HG03342 (cell line): Measurements from ENCODE around the gene NEURL1.
"Not testable (repeated sequence)": the region's sequence is repeated elsewhere in the genome, so short reads cannot be mapped to it uniquely, and the experiment has no call there.

Experiments
- ATAC-seq: cut with Tn5 transposase; IDR thresholded peaks from one replicate; pipeline ENCODE4 v1.9.1; 2021; ENCODE audit warnings: mild to moderate bottlenecking, moderate library complexity; ENCODE audit not compliant: unreplicated experiment

Gene NEURL1

DNA sequence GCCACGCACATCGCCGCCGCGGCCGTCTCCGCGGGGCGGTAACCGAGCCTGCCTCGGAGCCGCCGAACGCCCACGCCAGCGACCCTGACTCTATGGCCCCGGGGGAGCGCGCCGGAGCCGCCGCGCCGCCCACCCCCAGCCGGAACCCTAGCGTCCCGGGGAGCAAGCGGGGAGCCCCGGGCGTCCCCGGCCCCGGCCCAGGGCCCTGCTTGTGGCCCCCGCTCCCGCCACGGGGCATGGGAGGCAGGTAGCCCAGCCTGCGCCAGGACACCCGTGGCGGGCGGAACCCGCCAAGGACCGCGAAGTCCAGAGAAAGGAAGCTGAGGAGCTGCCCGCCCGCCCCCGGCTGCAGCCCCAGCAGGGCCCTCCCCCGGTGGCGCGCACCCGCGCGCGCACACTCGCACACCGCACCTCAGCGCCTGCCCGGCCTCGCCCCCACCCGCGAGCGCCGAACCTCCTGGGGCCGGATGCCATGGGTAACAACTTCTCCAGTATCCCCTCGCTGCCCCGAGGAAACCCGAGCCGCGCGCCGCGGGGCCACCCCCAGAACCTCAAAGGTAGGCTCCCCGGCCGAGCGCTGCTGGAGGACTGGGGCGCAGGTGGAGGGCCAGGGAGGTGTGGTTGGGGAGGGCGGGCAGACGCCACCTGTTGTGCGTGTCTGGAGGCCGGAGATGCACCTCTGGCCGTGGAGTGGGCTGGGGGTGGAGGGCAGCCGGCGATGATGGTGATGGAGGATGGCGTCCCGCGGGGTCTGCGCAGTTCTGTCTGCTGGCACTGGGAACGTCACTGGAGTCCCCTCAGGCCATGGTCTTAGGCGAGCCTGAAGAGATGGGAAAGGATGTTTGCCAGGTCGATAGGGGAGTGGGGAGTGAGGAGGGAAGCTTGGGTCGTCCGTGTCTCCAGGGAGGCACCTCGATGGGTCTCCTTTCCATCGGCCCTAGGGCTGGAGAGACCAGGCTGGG lies 692 bp downstream of the NEURL1 start:
- no peak for ATAC-seq

DNA sequence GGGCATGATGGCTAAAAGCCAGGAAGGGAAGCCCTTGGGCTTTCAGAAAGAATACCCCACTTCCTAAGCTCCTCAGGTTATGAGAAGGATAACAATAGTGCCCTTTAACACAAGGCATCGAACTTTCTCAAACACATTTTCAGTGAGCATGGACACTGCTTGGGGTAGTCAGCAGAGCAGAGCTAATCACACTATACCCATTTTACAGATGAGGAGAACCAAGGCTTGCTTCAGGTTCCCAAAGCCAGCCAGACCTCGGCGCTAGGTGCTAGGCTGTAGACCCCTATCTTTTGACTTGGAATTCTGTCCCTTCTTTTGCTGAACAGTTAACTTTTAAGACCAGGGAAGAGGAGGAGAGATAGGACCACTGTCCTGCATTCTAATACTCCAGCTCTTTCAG lies 1.8 kb downstream of the NEURL1 start:
- ATAC-seq = no peak

DNA sequence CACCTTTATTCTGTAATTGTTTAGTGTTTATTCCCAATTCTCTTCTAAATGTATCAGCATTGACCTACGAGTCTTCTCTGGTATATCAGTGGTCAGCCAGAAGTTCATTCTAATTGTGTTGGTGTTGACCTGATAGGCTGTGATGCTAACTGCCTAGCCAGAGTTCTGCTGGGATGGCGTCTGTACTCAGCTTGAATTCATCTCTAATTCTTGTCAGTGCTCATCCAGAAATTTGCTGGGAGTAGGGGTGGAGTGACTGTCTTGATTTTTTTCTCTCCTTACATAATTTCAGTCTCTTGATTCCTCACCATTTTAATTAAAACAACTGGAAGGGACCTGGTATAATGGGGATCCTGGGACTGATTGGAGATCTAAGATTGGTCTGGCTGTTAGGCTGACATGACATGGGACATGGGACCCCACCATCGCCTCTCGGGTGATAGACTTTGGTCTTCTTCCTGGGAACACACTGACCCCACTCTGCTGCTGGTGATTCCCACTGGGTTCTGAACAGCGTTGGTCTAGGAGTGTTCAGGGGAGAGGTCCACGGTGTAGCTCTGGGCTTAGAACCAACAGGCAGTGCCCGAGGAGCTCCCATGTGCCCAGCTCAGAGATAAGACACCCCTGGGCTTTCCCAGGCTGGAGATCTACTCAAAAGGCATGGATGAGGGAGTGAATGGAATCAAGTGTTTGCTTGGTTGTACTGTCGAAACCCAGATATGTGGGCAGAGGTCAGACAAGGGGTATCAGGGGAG lies 3.8 kb downstream of the NEURL1 start:
- no peak for ATAC-seq

DNA sequence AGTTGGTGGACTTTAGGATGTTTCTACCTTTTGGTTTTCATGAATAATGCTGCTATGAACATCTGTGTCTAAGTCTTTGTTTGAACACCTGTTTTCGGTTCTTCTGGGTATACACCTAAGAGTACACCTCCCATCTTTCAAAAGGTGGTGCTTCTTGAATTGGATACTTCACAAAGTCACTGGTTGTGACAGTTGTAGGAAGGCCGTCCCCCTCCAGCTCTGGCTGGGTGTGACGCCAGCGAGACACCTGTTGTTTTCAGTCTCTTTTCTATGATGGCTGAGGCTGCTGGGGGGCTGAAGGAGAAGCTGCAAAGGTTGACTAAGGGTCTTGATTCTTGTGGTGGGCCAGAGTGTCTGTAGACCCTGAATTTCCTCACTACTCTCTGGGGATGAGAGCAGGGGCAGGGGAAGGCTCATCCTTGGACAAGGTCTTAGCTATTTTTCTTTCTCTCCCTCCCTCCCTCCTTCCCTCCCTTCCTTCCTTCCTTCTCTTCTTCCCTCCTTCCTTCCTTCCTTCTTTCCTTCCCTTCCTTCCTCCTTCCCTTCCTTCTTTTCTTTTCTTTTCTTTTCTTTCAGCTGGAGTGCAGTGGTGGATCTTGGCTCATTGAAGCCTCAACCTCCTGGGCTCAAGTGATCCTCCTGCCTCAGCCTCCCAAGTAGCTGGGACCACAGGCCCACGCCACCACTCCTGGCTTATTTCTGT lies 5.6 kb downstream of the NEURL1 start:
- no peak for ATAC-seq

DNA sequence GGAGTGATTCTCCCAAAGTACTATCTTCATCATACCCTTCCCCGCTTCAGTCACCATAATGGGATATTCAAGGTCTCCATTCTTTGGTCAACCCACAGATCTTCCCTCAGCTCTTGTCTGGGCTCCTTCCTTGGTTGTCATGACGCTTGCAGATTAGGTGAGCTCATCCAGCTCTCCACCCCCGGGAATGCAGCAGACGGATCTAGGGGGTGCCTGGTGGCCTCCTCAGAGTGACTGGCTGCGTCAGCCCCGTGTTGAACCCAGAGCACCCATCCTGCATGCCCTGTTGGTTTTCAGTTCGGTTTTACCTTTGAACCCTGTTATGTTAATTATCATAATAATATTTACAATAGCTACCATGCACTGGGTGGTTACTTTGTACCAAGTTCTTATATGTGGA lies 6.4 kb downstream of the NEURL1 start:
- ATAC-seq = no peak

DNA sequence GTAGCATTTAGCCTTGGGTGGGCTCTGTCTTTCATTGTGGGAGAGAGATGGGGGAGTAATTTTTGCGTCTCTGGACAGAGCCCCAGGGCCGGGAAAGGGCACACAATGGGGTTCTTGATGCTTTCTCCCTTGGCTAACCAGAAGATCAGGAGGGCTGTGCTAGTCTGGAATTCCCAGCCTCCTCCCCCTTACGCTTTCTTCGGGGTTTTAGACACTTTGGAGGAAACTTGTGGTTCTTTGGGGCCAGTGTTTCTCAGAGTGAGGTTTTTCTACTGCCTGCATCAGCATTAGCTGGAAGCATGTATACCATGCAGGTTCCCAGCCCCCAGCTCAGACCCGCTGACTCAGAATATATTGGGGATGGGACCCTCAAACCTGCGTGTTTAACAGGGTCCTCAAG lies 7.0 kb downstream of the NEURL1 start:
- no peak for ATAC-seq

DNA sequence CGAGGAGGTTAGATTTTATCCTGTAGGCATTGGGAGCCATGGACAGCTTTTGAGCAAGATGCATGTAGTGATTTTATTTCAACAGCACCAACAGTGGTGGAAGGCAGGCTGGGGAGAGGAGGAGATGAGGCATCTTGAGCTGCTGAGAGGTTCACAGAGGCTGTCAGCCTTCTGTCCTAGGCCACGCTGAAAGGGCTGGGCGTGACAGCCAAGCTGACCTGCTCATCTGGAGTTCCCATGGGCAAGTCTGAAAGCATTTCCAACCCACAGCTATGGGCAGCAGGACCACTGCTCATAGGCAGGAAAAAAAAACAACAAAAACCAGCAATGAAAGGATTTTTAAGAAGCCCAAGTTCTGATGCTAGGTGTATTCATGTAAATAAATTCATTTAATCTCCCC lies 7.7 kb downstream of the NEURL1 start:
- ATAC-seq = no peak

DNA sequence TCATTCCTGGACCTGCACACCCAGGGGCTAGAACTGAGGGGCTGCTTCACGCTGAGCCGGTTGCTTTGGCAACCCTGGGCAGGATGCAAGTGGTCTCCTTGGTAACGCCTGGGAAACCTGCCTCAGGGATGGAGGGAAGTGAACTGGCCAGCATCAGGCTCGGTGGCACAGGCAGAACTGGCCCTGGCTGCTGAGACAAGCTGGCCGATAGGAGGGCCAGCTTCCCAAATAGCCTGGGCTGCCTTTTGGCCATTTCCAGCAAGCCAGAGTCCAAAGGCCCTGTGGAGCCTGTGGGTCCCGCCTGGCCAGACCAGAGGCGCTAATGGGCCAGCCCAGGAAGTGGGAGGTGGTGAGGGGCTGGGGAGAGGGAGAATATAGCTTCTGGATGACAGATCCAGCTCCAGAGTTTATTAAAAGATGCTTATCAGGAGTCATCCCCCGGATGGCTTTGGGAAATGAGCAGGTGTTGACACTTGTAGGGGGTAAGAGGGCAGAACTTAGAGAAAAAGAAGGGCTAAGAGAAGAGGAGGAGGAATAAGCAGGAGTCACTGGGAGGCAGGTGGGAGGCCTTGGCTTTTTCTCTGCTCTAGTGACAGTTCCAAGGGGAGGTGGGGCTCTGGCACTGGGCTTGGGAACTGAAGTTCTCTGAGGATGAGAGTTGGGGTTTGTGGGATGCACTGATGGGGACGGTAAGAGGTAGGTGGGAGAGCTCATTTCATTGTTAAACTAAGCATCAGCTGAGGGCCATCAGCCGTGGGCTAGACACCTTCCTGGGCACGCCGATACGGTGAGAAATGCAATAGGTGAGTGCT lies 9.6 kb downstream of the NEURL1 start:
- no peak for ATAC-seq

DNA sequence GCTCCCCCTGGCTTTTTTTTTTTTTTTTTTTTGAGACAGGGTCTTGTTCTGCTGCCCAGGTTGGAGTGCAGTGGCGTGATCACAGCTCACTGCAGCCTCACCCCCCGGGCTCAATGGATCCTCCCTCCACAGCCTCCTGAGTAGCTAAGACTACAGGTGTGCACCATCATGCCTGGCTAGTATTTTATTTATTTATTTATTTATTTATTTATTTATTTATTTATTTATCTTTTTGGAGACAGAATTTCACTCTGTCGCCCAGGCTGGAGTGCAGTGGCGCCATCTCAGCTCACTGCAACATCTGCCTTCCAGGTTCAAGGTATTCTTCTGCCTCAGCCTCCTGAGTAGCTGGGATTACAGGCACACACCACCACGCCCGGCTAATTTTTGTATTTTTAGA lies 10.3 kb downstream of the NEURL1 start:
- not testable (repeated sequence) for ATAC-seq

DNA sequence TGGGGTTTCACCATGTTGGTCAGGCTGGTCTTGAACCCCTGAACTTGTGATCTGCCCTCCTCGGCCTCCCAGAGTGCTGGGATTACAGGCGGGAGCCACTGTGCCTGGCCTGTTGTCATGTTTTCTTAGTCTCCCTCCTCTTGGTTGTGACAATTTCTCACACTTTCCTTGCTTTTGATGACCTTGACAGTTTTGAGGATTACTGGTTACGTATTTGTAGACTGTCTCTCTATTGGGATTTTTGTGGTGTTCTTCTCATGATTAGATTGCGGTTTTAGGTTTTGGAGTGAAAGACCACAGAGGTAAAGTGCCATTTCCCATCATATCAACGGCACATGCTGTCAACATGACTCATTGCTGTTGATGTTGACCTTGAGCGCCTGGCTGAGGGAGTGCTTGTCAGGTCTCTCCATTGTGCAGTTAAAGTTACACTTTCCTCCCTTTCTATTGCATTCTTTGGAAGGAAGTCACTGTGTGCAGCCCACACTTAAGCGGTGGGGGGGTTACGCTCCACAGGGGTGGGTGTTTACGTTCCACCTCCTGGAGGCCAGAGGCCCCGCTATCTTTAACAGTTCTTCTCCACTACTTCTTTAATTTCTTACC lies 10.8 kb downstream of the NEURL1 start:
- ATAC-seq = no peak

DNA sequence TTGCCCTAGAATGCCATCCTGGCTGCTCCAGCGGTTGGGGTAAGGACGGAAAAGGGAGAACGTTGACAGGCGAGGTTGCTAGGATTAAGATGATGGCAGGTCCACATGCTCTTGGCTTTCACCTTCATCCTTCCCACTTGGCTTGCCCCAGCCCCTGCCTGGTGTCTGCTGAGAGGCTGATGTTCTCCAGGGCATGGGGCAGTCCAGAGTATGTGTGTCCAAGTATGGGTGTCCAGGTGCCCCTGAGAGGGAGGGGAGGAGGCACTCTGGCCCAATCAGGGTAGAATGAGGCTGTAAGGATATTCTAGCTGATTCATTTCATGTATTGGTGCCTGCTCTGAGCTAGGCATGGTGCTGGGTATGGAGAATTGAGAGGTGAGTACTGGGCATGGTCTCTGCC lies 12.6 kb downstream of the NEURL1 start:
- ATAC-seq = no peak

DNA sequence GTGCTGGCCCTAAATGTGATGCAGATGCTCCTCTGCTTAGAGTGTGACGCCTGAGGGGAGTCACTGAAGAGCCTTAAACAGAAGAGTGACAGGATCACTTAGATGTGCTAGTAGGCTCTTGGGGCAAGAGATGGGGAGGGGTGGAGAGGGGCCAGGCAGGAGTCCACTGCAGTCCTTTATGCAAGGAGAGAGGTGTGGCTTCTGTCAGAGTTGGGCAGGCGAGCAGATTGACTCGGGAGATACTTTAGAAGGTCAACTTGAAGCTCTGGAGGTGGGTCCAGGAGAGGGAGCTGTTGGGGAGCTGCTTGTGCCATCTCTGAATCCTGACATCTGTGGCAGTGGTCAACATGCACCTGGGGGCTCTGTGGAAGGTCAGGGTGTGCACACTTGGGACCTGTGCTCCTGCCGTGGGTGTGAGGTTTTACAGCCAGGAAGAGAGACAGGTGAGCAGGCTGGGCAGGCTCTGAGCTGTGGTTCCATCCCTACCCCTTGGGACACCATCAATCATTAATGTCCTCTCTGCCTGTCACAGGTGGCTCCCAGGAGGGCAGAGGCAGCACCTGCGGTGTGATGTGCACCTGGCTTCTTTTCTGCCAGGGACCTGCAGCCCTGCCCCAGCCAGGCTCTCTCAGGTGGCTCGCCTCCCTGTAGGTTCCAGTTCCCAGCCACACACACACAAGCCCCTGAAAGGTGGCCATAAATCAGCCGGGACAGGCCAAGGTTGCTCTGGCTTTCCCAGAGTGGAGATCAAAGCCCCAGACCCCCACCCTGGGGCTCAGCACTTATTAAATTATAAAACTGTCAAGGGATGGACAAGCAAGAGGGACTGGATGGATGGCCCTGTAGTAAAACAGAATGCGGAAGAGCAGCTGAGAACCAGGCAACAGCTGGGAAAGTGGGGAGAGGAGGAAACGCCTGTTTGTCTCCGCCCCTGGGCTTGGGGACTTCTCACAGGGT lies 14.0 kb downstream of the NEURL1 start:
- ATAC-seq = no peak

DNA sequence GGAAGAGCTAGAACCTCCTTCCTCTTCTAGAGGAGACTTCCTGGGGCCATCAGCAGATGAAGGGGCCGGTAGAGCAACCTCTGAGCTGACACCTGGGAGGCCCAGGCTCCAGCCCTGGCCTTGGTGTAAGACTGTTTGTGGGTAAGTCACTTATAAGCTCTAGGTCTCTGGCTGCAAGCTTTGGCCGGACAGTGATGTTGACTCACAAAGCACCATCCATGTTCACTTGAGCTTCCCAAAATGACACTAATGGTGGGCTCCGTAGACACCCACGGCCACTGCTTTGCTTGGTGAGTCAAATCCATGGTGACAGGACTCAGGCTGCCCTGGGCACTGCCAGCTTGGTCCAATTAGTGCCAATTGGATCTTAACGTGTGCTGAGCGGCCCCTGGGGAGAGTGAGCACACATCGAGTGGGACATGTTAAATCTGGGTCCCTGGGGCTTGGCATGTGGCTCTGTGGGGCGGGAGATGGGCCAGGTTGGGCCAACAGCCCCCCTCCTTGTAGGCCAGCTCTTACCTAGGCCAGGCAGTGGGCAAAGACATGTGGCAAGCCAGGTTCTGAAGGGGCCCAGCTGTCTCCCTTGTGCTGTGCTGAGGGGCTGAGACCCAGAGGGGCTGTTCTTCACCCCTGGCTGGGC lies 16.7 kb downstream of the NEURL1 start:
- no peak for ATAC-seq

DNA sequence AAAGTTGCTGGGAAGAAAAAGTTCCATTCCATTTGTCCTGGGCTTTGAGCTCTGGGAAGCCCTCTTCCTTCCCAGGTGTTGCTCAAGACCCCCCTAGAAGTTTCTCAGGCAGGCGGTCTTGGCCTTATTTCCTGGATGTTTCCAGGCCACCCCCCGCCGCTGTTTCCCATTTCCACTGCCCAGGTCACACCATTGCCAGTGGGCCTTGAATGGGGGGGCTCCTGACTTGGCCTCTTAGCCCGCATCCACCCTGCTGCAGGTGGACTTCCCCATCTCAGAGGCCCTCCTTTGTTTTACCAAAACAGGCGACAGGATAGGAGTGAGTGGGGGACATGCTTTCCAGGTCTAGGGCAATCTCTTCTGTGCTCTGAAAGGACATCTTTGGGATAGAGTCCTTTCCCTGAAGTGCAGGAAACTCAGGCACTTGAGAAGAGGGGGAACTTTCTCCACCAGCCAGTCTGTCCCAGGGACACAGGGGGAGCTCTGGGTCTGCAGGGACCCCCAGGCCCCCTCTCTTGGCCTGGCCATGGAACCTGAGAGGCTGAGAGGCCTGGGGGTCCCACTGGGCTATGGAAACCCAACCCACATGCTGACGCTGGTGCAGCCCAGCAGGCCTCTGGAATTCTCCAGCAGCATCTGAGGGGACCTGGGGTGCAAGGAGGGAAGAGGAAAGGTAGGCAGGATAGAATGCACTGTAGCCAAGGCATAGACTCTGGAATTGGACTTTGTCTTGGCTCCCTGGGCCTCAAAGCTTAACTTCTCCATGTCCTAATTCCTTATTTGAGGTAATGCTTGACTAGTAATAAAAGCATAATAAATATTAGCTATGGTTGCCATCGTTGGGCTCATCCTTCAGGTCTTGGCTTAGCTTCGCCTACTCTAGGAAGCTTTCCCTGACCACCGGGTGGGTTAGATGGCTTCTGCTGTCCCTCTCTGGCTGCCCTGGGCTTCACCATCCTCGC lies 17.6 kb downstream of the NEURL1 start:
- no peak for ATAC-seq

DNA sequence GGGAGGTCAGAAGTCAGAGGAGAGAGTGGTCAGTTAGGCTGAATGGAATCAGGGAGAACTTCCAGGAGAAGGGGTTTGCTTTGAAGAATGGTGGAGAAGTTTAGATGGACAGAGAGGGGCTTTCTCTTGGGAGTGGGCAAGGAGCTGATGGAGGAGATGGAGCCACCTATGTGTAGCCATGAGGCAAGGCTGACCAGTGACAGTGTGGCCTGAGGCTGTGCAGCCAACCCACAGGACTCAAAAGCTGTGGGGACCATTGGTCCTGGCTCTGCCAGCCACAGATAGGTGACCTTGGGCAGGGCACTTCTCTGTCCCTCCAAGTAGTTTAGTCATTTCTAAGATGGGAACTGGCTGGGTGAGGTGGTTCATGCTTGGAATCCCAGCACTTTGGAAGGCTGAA lies 18.7 kb downstream of the NEURL1 start:
- no peak for ATAC-seq

DNA sequence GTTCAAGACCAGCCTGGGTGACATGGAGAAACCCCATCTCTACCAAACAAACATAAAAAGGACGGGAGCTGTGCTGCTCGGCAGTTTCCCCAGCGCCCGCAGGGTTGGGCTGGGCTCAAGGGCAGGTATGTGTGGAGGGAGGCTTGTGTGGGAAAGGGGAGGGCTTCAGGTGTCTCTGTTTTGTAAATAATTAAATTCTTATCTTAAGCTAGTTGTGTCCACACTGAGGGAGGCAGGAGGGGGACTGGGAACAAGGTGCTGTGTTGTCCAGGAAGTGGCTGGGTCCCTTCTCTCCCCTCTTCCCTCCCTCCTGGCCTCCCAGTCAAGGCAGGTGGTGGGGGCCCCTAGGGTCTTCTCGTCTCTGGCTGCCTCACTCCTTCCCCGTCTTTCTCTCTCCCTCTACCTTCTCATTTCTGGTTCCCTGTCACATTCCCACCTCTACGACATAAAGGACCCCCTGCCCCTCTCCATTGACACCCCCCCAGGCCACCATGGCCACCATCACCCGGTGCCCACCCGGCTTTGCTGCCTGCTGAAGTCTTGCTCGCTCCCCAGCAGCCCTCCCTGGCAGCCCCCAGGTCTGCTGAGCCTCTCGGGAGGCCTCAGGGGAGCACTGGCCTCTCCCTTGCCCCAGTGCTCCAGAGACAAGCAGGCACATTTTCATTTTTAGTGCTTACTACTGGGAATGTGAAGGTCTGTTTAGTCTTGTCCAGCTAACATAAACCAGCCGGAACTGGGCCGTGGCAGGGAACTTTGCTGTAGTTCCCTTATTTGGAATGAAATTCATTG lies 19.3 kb downstream of the NEURL1 start:
- ATAC-seq = no peak
